ENCODE measurements around the gene ABCB6. TPM values are rescaled to one million over a fixed set of nuclear protein-coding genes. Genes with fewer than 3 reads are reported as not detected.
A peak's percentile ranks its signal among the peaks of the same experiment; 100 is the strongest.

Gene ABCB6
- total and polyA plus RNA-seq, 2 experiments from 2014 or later: 21.8 to 25.3 TPM

GRCh38 chr2:219180961-219181360 is 37.8 kb downstream of the ABCB6 start:
- no peak overlapping the region for H3K4me3 ChIP-seq
- H3K9ac ChIP-seq: no peak overlapping the region
- H3K4me2 ChIP-seq (ENCODE audit: unreplicated experiment): no peak overlapping the region
- H3K9me2 ChIP-seq (ENCODE audit: insufficient read depth): no peaks in the 10 kb centered on the region
- H3K4me1 ChIP-seq (ENCODE audit: insufficient read depth): peaks cover 12% of the 10 kb centered on the region
- H2AFZ ChIP-seq: no peak overlapping the region
- peaks cover 31% of the 10 kb centered on the region for H3K79me2 ChIP-seq (ENCODE audit: insufficient read depth)
- no peaks in the 10 kb centered on the region for H3K27me3 ChIP-seq (replicated peaks; ENCODE audit: insufficient read depth)
- no peaks in the 10 kb centered on the region for H3K9me3 ChIP-seq (ENCODE audit: low read depth)
- no peak for DNase-seq
- peaks cover 45% of the 10 kb centered on the region for H3K36me3 ChIP-seq (ENCODE audit: low read depth)
- TF ChIP-seq EZH2 (IDR thresholded peaks at IDR 0.05; ENCODE audit: insufficient read depth, poor library complexity, severe bottlenecking): no peak
- TF ChIP-seq EZH2phosphoT487 (IDR thresholded peaks at IDR 0.05; ENCODE audit: insufficient read depth, low read depth): no peak
- 92 to 97% methylated on average over 5 of the region's 5 CpGs for WGBS, 2 experiments (ENCODE audit: low coverage in 1 of 2, low lambda C conversion rate in 2 of 2, missing lambda C conversion rate in 2 of 2)
- in situ Hi-C loops (cut with MboI): no loop called here
- H3K27ac ChIP-seq: no peak overlapping the region
- H3F3A ChIP-seq (ENCODE audit: insufficient read depth): peaks cover 26% of the 10 kb centered on the region
- peaks cover 5% of the 10 kb centered on the region; the same call in 1 of the 2 replicates for H4K20me1 ChIP-seq (ENCODE audit: insufficient read depth)

- Histone ChIP-seq H3K4me3 (peak overlapping the region; percentile 92), H3K27me3 (replicated peaks; ENCODE audit: insufficient read depth) (no peaks in the 10 kb centered on the region), H3K4me2 (ENCODE audit: unreplicated experiment) (peak overlapping the region; percentile 100), H3K9me3 (ENCODE audit: low read depth) (no peaks in the 10 kb centered on the region), H3K9ac (peak overlapping the region; percentile 95), H3F3A (ENCODE audit: insufficient read depth) (peaks cover 18% of the 10 kb centered on the region; the same call in 1 of the 2 replicates), H3K36me3 (ENCODE audit: low read depth) (peaks cover 41% of the 10 kb centered on the region), H3K9me2 (ENCODE audit: insufficient read depth) (no peaks in the 10 kb centered on the region), H4K20me1 (ENCODE audit: insufficient read depth) (peaks cover 5% of the 10 kb centered on the region; the same call in 1 of the 2 replicates), H3K4me1 (ENCODE audit: insufficient read depth) (peaks cover 18% of the 10 kb centered on the region), H3K27ac (no peak overlapping the region), H2AFZ (no peak overlapping the region), H3K79me2 (ENCODE audit: insufficient read depth) (peaks cover 42% of the 10 kb centered on the region)
- in situ Hi-C loops (cut with MboI): no loop called here
- DNase-seq: no peak
- TF ChIP-seq EZH2phosphoT487 (IDR thresholded peaks at IDR 0.05; ENCODE audit: insufficient read depth, low read depth): no peak
- no peak for TF ChIP-seq EZH2 (IDR thresholded peaks at IDR 0.05; ENCODE audit: insufficient read depth, poor library complexity, severe bottlenecking)
- WGBS, 2 experiments (ENCODE audit: low coverage in 1 of 2, low lambda C conversion rate in 2 of 2, missing lambda C conversion rate in 2 of 2): 98 to 100% methylated on average over 9 of the region's 9 CpGs
These were observed 38.9 kb downstream of the ABCB6 start for GRCh38 chr2:219179601-219180465.

GRCh38 chr2:219178377-219179175 is 40.2 kb downstream of the ABCB6 start:
- in situ Hi-C loops (cut with MboI): no loop called here
- H3K36me3 ChIP-seq (ENCODE audit: low read depth): peaks cover 42% of the 10 kb centered on the region

More at GRCh38 chr2:219178377-219179175, 40.2 kb downstream of the ABCB6 start:
- 4 to 11% methylated on average over 19 to 45 of the region's 45 CpGs for WGBS, 2 experiments (ENCODE audit: low coverage in 1 of 2, low lambda C conversion rate in 2 of 2, missing lambda C conversion rate in 2 of 2)
- Histone ChIP-seq H3K9me2 (ENCODE audit: insufficient read depth) (no peaks in the 10 kb centered on the region), H3K9me3 (ENCODE audit: low read depth) (no peaks in the 10 kb centered on the region), H2AFZ (peak overlapping the region; percentile 79), H3K27me3 (replicated peaks; ENCODE audit: insufficient read depth) (no peaks in the 10 kb centered on the region), H3F3A (ENCODE audit: insufficient read depth) (peaks cover 12% of the 10 kb centered on the region; the same call in 1 of the 2 replicates), H3K4me2 (ENCODE audit: unreplicated experiment) (peak overlapping the region; percentile 100), H3K27ac (peak overlapping the region; percentile 98), H3K9ac (peak overlapping the region; percentile 95), H3K4me3 (peak overlapping the region; percentile 92), H3K4me1 (ENCODE audit: insufficient read depth) (peaks cover 22% of the 10 kb centered on the region), H4K20me1 (ENCODE audit: insufficient read depth) (peaks cover 5% of the 10 kb centered on the region; the same call in 1 of the 2 replicates), H3K79me2 (ENCODE audit: insufficient read depth) (peaks cover 49% of the 10 kb centered on the region)
- peak; percentile 67 for DNase-seq
- TF ChIP-seq EZH2 (IDR thresholded peaks at IDR 0.05; ENCODE audit: insufficient read depth, poor library complexity, severe bottlenecking) (no peak), EZH2phosphoT487 (IDR thresholded peaks at IDR 0.05; ENCODE audit: insufficient read depth, low read depth) (no peak)

Measured in GM23248 (cell line).